Hematopoietic multipotent progenitor cell treated with erythropoietin and hydrocortisone succinate and interleukin-3 and kit ligand, for 8 days (in vitro differentiated cells): ENCODE results near the gene MAVS.
"Not testable (repeated sequence)": the region's sequence is repeated elsewhere in the genome, so short reads cannot be mapped to it uniquely, and the experiment has no call there.

Experiments used
- DNase-seq: peaks from one replicate; pipeline ENCODE4 v3.0.0-alpha.2; 2015

The MAVS gene

DNA sequence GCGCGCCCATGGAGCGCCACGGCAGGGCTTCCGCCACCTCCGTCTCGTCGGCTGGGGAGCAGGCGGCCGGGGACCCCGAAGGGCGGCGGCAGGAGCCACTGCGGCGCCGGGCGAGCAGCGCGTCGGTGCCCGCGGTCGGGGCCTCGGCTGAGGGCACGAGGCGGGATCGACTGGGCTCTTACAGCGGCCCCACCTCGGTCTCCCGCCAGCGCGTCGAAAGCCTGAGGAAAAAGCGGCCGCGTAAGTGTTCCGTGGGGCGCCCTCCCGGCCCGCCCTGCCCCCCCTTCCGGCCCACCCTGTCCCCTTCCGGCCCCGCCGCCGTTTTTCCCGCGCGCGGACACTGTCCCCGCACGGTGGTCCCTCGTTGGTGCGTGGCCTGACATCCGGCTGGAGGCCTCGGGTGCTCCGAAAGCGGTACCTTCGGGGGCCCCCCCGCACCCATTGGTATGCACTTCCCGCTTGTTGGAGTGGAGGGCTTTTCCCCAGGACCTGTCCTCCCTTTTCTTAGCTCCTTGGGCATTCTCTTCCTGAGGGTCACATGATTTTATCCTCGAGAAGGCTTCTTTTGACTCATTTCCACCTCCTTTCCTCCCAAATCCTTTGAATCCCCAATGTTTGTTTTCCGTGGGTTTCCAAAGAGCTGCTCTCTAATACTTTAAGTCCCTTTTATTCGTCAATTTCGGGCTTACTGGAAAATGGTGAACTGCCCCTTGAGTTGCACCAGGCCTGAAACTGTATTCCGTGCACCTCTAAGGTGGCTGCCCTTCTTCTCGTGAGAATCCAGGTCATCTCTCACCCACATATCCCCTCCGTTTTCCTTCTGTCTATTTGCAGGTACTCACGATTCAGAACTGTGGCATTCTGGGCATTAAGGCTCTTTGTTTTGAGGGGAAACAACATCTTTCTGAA, 43.1 kb downstream of the MAVS start:
- DNase-seq = peak; percentile 54

DNA sequence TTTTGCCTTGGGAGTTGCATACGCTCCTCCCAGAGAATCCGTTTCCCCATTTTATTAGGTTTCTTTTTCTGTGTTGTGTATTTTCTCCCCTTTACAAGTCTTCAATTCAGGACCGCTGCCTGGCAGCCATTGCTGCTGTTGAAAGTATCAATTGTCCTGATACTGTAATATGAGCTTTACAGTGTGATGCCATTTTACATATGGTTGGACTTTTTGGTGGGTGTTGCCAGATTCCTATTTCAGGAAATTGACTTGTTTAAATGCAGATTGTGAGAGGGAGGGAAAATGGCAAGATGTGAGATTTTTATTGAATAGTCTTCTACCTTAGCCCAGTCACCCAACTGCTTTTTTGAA, 43.7 kb downstream of the MAVS start:
- peak; percentile 42 for DNase-seq

DNA sequence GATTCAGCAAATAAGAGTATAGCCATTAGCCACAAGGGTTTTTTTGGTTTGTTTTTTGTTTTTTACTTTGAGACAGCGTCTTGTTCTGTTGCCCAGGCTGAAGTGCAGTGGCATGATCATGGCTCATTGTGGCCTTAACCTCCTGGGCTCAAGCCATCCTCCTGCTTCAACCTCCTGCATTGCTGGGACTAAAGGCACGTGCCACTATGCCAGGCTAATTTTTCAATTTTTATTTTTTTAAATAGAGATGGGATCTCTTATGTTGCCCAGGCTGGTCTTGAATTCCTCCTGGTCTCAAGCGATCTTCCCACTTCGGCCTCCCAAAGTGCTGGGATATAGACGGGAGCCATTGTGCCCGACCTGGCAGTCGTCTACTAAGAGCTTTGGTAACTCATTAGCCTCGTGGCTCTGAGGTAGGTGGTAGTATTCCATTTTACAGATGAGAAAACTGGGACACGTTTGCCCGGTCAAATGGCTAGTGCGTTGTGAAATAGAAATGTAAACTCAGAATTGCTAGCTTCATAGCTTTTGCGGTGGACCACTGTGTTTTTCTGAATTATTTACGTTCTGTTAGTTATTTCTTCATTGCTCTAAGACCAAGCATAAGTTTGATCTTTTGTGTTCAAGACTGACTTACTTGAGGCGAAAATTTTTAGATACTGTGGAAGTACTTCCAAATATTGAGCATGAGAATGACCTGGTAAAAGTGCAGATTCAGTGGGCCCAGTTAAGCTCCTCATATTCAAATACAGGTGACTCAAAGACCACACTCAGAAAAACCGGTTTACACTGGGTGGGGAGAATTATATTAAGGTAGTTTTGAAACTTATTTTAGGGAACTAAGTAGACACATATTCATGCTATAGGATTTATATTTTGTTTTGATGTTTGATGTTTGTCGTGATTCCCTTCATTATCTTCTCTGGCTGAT, 44.6 kb downstream of the MAVS start:
- no peak for DNase-seq

DNA sequence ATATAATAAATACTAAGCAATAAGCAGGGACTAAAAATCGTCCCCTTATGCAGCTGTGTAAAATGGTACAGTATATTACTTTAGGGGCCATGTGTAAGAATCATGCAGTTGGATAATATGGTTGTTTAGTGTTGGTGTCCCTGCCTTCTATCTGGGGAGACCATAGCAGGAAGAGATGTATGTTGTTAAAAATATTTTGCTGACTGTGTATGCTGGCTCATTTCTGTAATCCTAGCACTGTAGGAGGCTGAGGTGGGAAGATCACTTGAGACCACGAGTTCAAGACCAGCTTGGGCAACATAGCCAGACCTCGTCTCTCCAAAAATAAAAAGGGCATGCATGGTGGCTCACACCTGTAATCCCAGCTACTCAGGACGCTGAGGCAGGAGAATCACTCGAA, 48.2 kb downstream of the MAVS start:
- no peak for DNase-seq

DNA sequence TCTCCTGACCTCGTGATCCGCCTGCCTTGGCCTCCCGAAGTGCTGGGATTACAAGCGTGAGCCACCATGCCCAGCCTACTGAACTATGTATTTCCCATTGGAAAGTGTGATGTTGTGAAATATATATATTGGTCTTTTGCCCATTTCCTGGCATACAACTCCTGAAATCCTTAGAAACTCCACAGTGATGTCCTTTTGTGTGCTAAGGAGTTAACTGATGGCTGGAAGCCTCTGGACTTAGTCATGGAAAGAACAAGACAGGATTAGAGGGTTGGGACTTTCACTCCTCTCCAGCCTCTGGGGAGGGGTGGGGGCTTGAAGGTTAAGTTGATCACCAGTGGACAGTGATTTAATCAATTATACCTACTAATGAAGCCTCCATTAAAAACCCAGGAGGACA, 49.7 kb downstream of the MAVS start:
- no peak for DNase-seq

DNA sequence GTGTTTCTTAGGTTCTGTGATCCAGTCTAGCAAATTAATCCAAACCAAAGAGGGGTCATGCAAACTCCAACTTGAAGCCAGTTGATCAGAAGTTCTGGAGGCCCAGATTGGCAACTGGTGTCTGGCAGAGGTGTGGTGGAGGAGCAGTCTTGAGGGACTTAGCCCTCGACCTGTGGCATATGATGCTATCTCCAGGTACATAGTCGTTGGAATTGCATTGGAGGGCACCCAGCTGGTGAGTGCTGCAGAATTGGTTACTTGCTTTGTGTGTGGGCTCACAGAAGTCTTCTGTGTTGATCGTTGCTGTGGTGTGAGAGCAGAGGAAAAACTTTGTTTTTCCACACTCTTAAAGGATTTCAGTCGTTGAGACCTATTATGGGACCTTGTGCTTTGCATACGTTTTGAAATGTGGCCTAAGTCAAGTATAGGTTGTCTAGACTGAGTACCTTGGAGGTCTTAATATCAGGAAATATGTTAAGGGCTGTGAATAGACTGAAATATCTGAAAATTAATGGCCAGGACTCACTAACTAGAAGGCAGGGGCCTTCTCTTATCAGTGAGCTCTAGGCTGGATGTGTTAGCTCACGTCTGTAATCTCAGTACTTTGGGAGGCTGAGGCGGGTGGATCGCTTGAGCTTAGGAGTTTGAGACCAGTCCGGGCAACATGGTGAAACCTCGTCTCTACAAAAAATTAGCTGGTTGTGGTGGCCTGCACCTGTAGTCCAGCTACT, 50.4 kb downstream of the MAVS start:
- DNase-seq = peak; percentile 78

DNA sequence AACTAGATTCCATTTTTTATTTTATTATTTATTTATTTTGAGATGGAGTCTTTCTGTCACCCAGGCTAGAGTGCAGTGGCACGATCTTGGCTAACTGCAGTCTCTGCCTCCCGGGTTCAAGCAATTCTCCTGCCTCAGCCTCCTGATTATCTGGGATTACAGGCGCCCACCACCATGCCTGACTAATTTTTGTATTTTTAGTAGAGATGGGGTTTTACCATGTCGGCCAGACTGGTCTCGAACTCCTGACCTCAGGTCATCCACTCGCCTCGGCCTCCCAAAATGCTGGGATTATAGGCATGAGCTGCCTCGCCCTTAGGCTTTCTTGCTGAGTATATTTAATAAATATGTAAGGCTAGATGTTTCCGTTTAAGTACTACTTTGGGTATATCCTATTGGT, 51.5 kb downstream of the MAVS start:
- DNase-seq = not testable (repeated sequence)

DNA sequence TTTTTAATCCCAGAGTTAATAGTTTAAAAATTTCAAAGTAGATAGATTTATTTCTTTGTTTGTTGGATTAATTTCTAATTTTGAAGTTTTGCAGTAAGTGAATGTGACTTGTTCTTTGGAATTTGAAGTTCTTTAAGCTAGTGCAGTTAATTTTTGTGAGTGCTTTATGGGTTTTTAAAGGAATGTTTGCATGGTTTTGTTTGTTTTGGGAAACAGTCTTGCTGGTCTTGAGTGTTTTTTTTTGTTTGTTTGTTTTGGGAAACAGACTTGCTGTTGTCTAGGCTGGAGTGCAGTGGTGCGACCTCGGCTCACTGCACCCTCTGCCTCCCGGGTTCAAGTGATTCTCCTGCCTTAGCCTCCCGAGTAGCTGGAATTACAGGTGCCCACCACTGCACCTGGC, 52.0 kb downstream of the MAVS start:
- DNase-seq = no peak

DNA sequence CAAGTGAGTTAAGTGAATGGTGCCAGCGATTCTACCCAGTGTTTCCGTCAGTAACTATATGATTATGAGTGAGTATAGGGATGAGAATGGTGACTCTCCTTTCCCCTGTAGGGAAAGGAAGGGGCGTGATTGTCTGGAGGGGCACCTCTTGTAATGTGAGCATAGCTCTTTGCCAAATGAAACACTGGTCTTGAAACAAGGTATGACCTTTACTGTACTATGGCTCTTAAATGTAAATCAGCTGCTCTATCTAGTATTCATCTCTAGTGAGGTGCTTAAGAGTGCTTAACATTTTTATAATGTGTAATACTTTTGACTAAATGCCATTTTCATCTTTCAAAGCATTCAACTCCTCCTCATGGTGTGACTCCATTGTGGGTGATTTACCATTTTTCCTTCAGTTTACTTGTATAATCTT, 53.6 kb downstream of the MAVS start:
- no peak for DNase-seq

DNA sequence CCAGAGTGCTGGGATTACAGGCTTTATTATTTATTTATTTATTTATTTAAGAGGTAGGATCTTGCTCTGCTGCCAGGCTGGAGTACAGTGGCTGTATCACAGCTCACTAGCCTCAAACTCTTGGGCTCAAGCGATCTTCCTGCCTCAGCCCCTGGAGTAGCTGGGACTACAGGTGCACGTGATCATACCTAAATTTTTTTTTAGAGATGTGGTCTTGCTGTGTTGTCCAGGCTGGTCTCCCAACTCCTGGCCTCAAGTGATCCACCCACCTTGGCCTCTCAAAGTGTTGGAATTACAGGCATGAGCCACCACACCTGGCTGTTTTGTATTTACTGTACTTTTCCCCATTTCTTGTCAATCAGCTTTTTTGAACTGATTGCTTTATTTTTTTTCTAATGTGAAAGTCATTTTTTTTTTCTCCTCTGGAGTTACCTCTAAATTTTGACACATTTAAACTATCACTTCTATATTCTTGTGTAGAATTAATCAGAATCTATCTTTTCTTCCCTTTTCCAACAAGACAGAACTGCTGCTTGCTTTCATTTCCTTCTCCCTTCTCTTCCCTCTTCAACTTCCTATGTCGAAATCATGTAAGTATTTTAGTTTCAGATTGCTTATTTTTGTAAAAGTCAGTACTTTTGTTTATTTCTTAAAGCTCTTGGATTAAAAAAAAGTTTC, 54.5 kb downstream of the MAVS start:
- no peak for DNase-seq

DNA sequence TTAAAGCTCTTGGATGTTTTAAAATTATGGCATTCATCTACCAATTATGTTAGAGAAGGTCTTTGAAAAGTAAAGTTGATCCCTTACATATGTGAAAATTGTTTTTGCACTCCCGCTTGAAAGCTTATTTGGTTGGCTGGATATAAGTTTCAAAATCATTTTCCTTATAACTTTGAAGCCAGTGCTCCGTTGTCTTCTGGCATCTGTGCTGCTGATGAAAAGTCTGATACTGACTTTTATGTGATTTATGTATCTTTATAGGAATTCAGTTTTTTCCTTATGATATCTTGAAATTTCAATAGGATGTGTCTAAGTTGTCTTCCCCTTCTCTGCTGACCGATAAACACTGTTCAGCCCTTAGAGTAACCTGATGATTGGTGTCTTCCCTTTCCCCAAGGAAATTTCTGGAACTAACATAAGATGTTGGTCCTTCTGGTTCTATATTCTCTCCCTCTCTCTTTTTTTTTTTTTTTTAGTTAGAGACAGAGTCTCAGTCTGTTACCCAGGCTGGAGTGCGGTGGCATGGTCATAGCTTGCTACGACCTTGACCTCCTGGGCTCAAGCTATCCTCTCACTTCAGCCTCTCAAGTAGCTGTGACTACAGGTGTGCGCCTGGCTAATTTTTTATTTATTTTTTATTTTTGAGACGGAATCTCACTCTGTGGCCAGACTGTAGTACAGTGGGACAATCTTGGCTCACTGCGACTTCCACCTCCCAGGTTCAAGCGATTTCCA, 55.2 kb downstream of the MAVS start:
- DNase-seq = no peak

DNA sequence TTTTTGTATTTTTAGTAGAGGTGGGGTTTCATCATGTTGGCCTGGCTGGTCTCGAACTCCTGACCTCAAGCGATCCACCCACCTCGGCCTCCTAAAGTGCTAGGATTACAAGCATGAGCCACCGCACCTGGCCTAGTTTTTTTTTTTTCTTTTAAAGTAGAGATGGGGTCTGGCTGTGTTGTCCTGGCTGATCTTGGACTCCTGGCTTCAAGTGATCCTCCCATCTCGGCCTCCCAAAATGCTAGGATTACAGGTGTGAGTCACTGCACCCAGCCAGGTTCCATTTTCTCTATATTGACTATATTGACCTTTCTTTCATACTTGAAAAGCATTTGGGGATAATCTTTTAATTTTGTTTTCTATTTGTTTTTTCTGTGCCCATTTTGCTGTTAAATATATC, 55.8 kb downstream of the MAVS start:
- no peak for DNase-seq

DNA sequence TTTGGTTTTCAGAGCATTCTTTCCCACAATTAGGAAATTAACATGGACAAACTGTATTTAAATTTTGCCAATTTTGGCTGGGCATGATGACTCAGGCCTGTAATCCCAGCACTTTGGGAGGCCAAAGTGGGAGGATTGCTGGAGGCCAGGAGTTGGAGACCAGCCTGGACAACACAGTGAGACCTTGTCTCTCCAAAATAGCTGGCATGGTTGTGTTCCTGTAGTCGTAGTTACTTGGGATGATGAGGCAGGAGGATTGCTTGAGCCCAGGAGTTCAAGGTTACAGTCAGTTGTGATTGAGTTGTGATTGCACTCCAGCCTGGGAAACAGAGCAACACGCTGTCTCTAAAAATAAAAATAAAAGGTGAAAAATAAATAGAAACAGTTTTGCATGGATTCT, 57.6 kb downstream of the MAVS start:
- DNase-seq = no peak

DNA sequence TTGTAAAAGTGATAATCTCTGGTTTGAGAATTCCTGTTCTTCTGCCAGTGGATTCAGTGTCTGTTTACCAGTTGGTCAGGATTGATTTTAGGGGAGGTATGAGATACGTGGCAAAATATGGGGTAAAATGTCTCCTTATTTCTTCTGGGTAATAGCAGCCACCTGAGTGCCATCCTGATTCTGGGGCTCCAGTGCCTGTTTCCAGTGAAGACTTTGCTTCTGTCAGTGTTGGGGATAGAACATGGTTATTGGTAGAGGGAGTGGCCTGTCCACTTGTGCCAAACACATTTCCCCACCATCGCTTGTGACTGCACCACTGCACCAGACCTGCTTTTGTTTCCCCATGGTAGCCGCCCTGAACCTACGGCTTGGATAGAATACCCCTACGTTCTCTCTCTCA, 58.2 kb downstream of the MAVS start:
- DNase-seq = no peak

DNA sequence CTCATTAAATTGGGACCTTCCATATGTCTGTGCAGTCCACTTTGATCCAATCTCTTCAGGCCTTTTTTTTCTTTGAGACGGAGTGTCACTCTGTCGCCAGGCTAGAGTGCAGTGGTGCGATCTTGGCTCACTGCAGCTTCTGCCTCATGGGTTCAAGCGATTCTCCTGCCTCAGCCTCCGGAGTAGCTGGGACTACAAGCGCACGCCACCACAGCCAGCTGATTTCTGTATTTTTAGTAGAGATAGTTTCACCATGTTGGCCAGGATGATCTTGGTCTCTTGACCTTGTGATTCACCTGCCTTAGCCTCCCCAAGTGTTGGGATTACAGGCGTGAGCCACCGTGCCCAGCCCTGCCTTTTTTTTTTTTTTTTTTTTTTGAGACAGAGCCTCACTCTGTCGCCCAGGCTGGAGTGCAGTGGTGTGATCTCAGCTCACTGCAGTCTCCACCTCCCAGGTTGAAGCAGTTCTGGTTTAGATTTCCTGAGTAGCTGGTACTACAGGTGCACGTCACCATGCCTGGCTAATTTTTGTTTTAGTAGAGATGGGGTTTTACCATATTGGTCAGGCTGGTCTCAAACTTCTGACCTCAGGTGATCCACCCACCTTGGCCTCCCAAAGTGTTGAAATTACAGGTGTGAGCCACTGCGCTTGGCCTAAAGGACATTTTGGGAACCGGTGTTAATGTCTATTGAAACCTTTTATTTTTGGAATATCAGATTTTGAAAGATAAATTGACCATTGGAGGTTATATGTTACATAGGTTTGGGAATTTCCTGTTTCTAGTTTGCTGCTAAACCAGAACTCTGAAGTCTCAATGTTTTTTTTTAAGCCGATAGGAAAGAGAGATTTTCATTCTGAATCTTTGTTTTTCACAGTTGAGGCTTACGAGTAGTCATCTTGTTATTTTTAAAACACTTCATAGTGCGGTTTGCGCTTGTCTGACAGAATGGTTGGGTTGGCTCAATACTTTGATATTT, 60.4 kb downstream of the MAVS start:
- DNase-seq = not testable (repeated sequence)

DNA sequence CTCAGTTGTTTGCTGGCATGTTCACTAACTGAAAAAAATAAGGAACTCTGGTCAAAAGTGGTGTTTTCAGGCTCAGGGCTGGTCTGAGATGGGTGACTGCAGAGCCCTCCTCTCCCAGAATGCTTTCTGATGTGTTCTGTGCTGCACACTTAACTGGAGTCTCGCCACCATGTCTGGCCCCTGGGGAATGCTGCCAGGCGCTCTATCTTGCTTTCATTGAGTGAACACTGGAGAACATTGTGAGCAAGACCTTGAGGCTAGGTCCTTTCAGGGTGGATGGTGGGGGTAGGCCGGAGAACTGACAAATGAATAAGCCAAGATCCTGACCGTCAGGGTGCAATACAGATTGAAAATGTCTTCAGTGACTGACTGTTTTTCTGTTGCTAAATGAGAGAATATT, 62.0 kb downstream of the MAVS start:
- no peak for DNase-seq

DNA sequence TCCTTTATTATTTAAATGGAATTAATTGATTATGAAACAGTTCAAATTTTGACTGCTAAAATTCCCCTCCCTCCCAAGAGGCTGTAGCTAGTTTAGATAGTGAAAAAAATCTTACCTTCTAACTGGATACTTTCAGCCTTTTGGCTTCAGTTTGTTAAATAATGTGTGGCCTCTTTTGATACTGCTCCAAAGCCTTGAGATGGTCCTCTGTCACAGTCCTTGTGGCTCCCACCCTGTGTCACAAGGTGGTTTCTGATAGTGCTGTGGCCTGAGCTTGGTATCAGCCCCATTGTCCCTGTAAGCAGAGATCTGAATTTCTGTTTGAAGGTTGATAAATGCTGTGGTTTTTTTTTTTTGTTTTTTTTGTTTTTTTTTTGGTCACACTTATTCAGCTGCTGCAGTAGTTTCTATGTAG, 63.3 kb downstream of the MAVS start:
- DNase-seq = peak; percentile 100

DNA sequence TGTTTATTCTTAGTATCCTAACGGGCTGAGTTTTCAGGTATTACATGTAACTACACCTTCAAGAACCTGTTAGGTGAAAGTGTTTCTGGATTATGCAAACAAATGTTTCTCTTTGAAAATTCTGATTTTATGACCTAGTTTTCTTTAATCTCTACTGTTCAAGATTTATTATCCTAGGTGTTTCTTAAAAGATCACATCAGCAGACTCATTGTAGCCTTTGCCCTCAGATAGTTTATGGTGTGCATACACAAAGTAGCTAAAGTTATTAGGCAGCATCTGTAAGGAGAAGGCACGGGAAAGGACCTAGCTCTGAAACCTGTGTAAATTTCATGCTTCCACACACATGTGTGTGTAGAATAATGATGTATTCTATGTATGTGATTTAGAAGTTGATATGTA, 64.2 kb downstream of the MAVS start:
- no peak for DNase-seq

DNA sequence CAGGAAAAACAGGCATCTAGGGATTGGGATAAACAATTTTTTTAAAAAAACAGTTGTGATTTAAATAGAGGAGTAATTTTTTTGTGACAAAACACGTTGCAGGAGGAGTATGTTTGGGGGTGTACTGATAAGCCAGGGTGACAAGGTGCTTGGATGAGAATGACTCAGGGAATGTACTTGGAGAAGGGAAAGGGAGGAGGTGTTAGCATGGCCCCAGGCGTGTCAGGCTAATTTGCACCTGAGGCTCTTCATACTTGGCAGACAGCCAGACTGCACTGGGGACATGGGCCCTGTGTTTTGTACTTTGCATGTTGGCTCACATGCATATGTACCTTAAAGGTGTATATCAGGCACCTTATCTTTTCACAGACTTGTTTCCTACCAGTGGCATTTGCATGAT, 65.3 kb downstream of the MAVS start:
- peak; percentile 53 for DNase-seq

DNA sequence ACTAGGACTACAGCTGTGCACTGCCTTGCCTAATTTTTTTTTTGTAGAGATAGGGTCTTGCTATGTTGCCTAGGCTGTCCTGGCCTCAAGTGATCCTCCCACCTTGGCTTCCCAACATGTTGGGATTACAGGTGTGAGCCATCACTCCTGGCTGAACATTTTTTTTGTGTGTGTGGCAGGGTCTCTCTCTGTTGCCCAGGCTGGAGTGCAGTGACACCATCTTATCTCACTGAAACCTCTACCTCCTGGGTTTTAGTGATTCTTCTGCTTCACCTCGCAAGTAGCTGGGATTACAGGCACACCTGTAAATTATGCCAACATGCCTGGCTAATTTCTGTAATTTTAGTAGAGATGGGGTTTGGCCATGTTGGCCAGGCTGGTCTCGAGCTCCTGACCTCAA, 67.8 kb downstream of the MAVS start:
- no peak for DNase-seq

DNA sequence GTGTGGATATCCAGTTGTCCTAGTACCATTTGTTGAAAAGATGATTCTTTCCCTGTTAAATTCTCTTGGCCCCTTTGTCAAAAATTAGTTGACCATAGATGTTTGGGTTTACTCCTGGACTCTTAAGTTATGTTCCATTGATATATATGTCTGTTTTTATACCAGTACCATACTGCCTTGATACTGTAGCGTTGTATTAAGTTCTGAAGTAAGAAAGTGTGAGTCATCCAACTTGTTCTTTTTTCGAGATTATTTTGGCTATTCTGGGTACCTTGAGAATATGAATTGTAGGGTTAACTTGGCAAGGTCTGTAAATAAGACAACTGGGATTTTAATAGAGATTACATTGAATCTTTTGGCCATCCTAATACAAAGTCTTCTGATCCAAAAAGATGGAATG, 69.1 kb downstream of the MAVS start:
- DNase-seq = no peak
